Vagina (tissue), 2 donors: ENCODE results near the gene EAF1. TPM values are rescaled to one million over a fixed set of nuclear protein-coding genes. Genes with fewer than 3 reads are reported as not detected.

Source experiments
- DNase-seq, 2 donors: peaks; one replicate each; pipeline ENCODE4 v3.0.0-alpha.2; 2017; ENCODE audit errors: extremely low spot score in 2 of 2
- H3K27ac ChIP-seq: fragments of 200-600 bp; sonication (generic); one replicate; pipeline ENCODE4 v1.5.1; 2019
- H3K27me3 ChIP-seq: fragments of 200-600 bp; sonication (generic); one replicate; pipeline ENCODE4 v1.5.1; 2019
- H3K36me3 ChIP-seq, 2 donors: fragments of 200-600 bp; sonication (generic); one replicate each; pipeline ENCODE4 v1.5.1; 2017 to 2019
- H3K4me1 ChIP-seq: fragments of 200-600 bp; sonication (generic); one replicate; pipeline ENCODE4 v1.5.1; 2019
- H3K4me3 ChIP-seq, 2 donors: fragments of 200-600 bp; sonication (generic); 1 replicate in 1 of 2; 2 replicates in 1 of 2; pipeline ENCODE4 v1.5.1; 2016 to 2019
- H3K9me3 ChIP-seq: fragments of 200-600 bp; sonication (generic); one replicate; pipeline ENCODE4 v1.5.1; 2019
- POLR2A ChIP-seq, 2 donors: fragments of 450-650 bp; IDR thresholded peaks; one replicate each; pipeline ENCODE4 v1.6.1; 2017; ENCODE audit warnings: antibody characterized with exemption in 2 of 2, mild to moderate bottlenecking in 2 of 2, moderate library complexity in 2 of 2
- POLR2AphosphoS5 ChIP-seq, 2 donors: sonication (generic); formaldehyde crosslinking; IDR thresholded peaks; one replicate each; pipeline ENCODE4 v1.9.0; 2017; ENCODE audit warnings: antibody characterized with exemption in 2 of 2, mild to moderate bottlenecking in 2 of 2, low read depth in 1 of 2; ENCODE audit not compliant: insufficient read depth in 1 of 2
- intact Hi-C: fragments of 100-400 bp; cut with DNase I; formaldehyde crosslinking; loops from one replicate; pipeline ENCODE4 v1.15.1; 2023
- total RNA-seq: library from RNA; depleted of rRNA; stranded (reverse); fragments of >200 nt; gene quantifications from one replicate; pipeline ENCODE4 v1.2.3, GENCODE V29; 2016
- TF ChIP-seq, protein P1 (sequence below), 3 experiments: fragments of 450-650 bp in 2 of 3; fragments of 200-600 bp in 1 of 3; sonication (generic) in 1 of 3; IDR thresholded peaks; one replicate each; pipeline ENCODE4 v1.5.1; 2017 to 2019; ENCODE audit warnings: antibody characterized with exemption in 3 of 3, mild to moderate bottlenecking in 2 of 3, moderate library complexity in 2 of 3

Gene EAF1
- total RNA-seq, 1 donor from 2014 or later: 15.7 TPM

DNA sequence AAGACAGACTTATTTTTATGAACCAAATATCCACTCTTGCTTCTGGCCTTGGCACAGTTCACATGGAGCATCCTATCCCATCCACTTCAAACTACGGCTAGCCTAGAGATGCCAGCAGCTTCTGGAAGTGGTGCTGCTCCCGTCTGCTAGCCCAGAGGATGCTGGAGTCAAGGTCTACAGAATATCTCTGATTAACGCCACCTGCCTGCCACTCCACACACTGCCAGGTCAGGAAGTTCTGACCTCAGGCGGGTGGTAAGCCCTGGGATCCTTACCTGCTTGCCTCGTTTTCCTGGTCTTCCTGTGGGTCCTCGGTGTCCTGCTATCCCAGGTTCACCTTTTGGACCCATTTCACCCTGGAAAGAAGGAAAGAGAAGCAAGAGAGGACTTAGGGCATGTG is 42.9 kb downstream of the EAF1 start:
- DNase-seq: no peak
- Histone ChIP-seq H3K9me3 (no peaks in the 10 kb centered on the region), H3K4me1 (no peaks in the 10 kb centered on the region), H3K27me3 (no peaks in the 10 kb centered on the region), H3K27ac (no peak overlapping the region), H3K36me3 (no peaks in the 10 kb centered on the region), H3K4me3 (no peak overlapping the region)
- intact Hi-C loops: no loop called here
- TF ChIP-seq, protein P1, sequence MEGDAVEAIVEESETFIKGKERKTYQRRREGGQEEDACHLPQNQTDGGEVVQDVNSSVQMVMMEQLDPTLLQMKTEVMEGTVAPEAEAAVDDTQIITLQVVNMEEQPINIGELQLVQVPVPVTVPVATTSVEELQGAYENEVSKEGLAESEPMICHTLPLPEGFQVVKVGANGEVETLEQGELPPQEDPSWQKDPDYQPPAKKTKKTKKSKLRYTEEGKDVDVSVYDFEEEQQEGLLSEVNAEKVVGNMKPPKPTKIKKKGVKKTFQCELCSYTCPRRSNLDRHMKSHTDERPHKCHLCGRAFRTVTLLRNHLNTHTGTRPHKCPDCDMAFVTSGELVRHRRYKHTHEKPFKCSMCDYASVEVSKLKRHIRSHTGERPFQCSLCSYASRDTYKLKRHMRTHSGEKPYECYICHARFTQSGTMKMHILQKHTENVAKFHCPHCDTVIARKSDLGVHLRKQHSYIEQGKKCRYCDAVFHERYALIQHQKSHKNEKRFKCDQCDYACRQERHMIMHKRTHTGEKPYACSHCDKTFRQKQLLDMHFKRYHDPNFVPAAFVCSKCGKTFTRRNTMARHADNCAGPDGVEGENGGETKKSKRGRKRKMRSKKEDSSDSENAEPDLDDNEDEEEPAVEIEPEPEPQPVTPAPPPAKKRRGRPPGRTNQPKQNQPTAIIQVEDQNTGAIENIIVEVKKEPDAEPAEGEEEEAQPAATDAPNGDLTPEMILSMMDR (IDR thresholded peaks at IDR 0.05): no peak
- TF ChIP-seq POLR2A (IDR thresholded peaks at IDR 0.05) (no peak), POLR2AphosphoS5 (IDR thresholded peaks at IDR 0.05; ENCODE audit: insufficient read depth in 1 of 2, low read depth in 1 of 2) (no peak)

DNA sequence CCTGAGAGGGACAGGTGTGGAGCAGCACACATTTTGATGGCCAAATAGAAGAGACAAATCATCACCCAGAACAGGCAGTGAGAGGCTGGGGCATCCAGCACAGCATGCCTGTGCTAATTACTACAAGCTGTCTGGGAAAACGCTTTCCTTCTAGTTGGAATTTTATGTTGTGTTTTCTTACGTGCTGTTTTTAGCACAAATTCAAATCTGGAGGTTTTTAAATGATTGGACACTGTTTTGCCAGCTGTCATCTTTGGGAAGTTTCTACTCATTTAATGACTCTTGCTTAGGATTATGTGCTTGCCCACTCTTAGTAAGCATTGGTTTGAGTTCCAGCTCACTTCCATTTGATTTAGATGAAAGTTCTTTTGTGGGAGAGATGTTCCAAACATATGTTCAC is 43.5 kb downstream of the EAF1 start:
- DNase-seq: no peak
- no peaks in the 10 kb centered on the region for H3K9me3 ChIP-seq
- no peak overlapping the region for H3K4me3 ChIP-seq
- no peaks in the 10 kb centered on the region for H3K4me1 ChIP-seq
- no peaks in the 10 kb centered on the region for H3K36me3 ChIP-seq
- H3K27me3 ChIP-seq: no peaks in the 10 kb centered on the region
- TF ChIP-seq, protein P1 (IDR thresholded peaks at IDR 0.05): no peak
- TF ChIP-seq POLR2A (IDR thresholded peaks at IDR 0.05): no peak
- TF ChIP-seq POLR2AphosphoS5 (IDR thresholded peaks at IDR 0.05; ENCODE audit: insufficient read depth in 1 of 2, low read depth in 1 of 2): no peak
- intact Hi-C loops: no loop called here
- H3K27ac ChIP-seq: no peak overlapping the region

DNA sequence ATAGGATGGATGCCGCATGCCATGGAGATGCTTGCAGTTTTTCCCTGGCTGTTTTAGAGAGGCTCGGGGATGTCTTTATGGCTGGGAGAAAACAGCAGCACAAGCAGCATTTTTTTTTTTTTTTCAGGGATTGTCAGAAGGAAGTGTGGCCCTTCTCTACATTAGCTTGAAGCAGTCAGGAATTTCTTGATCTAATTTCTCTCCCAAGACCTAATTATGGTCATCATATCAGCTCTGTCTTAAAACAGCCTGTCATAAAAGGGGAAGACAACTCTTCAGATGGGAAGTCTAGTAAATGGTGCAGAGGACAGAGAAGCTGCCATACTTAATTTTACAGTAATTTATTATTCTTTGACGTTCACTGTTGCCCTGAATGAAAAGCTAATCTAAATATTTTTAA is 44.5 kb downstream of the EAF1 start:
- Histone ChIP-seq H3K27me3 (no peaks in the 10 kb centered on the region), H3K27ac (no peak overlapping the region), H3K4me1 (no peaks in the 10 kb centered on the region), H3K9me3 (no peaks in the 10 kb centered on the region), H3K4me3 (no peak overlapping the region), H3K36me3 (no peaks in the 10 kb centered on the region)
- TF ChIP-seq POLR2AphosphoS5 (IDR thresholded peaks at IDR 0.05; ENCODE audit: insufficient read depth in 1 of 2, low read depth in 1 of 2) (no peak), POLR2A (IDR thresholded peaks at IDR 0.05) (no peak)
- TF ChIP-seq, protein P1 (IDR thresholded peaks at IDR 0.05): no peak
- DNase-seq: no peak
- intact Hi-C loops: no loop called here

DNA sequence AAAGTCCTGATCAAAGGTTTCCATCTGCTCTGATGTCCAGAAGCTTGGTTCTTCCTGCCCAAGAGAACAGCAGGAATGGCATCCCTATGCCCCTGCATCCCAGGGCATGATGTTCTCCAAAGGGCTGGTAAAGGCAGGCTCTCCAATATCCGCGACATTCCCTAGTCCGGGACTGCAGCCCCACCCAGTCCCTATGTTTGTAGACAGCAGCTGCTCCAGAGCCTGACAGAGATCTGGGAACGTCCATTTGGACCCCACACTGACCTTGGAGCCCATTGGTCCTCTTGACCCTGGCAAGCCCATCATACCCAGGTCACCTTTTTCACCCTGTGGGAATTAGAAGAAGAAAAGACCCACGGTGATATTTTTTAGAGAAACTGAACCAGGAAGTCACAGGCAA is 47.8 kb downstream of the EAF1 start:
- TF ChIP-seq POLR2A (IDR thresholded peaks at IDR 0.05) (no peak), POLR2AphosphoS5 (IDR thresholded peaks at IDR 0.05; ENCODE audit: insufficient read depth in 1 of 2, low read depth in 1 of 2) (no peak)
- TF ChIP-seq, protein P1 (IDR thresholded peaks at IDR 0.05): no peak
- Histone ChIP-seq H3K4me3 (no peak overlapping the region), H3K27ac (no peak overlapping the region), H3K36me3 (no peaks in the 10 kb centered on the region), H3K4me1 (no peaks in the 10 kb centered on the region), H3K9me3 (no peaks in the 10 kb centered on the region), H3K27me3 (no peaks in the 10 kb centered on the region)
- DNase-seq: no peak
- intact Hi-C loops: no loop called here

DNA sequence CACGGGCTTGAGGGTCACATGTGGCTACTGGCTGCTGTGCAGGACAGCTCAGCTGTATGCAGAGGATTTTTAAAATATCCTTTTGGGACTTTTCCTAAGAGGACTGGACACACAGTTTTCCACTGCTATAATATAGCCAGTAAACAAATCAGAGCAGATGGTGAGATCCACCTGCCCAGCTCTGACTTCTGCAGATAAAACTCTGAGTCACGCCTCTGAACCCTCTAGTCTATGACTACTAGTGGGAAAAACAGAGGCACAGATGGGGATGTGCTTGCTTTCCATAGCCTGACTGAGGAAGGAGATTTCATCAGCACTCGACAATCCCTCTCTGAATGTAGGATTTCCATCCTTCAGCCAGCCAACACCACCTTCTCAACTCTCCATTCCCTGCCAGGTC is 49.0 kb downstream of the EAF1 start:
- Histone ChIP-seq H3K27ac (no peak overlapping the region), H3K4me1 (no peaks in the 10 kb centered on the region), H3K4me3 (no peak overlapping the region), H3K27me3 (no peaks in the 10 kb centered on the region), H3K9me3 (no peaks in the 10 kb centered on the region), H3K36me3 (no peaks in the 10 kb centered on the region)
- TF ChIP-seq POLR2A (IDR thresholded peaks at IDR 0.05) (no peak), POLR2AphosphoS5 (IDR thresholded peaks at IDR 0.05; ENCODE audit: insufficient read depth in 1 of 2, low read depth in 1 of 2) (no peak)
- TF ChIP-seq, protein P1 (IDR thresholded peaks at IDR 0.05): no peak
- DNase-seq: no peak
- intact Hi-C loops: no loop called here
